GM12801 (cell line): Measurements from ENCODE around the gene CSE1L.

ENCODE experiments used
- CTCF ChIP-seq: IDR thresholded peaks from one replicate; pipeline ENCODE4 v1.5.1; 2011; ENCODE audit warnings: control low read depth; ENCODE audit not compliant: insufficient read length; ENCODE audit errors: extremely low read depth

CSE1L gene

GRCh38 chr20:49045440-49046086 is 549 bp upstream of the CSE1L start:
- no peak for TF ChIP-seq CTCF

GRCh38 chr20:49052334-49052733 is 6.2 kb downstream of the CSE1L start:
- TF ChIP-seq CTCF = no peak

- no peak for TF ChIP-seq CTCF
Observed at GRCh38 chr20:49054056-49054643, 8.0 kb downstream of the CSE1L start.

GRCh38 chr20:49063279-49063678 is 17.2 kb downstream of the CSE1L start:
- no peak for TF ChIP-seq CTCF

- TF ChIP-seq CTCF = no peak
Observed at GRCh38 chr20:49074521-49074920, 28.4 kb downstream of the CSE1L start.

- TF ChIP-seq CTCF = no peak
Observed at GRCh38 chr20:49078310-49078709, 32.2 kb downstream of the CSE1L start.

GRCh38 chr20:49091104-49091503 is 45.0 kb downstream of the CSE1L start:
- TF ChIP-seq CTCF = no peak

GRCh38 chr20:49091762-49092161 is 45.6 kb downstream of the CSE1L start:
- no peak for TF ChIP-seq CTCF
